Measurements from ENCODE around the gene CSAG3. TPM values are rescaled to one million over a fixed set of nuclear protein-coding genes. Genes with fewer than 3 reads are reported as not detected.
"Not testable (repeated sequence)": the region's sequence is repeated elsewhere in the genome, so short reads cannot be mapped to it uniquely, and the experiment has no call there.

CSAG3 gene
- total and polyA plus RNA-seq, 2 of the 4 experiments (the other 2 are of a cell fraction), result not detected

DNA sequence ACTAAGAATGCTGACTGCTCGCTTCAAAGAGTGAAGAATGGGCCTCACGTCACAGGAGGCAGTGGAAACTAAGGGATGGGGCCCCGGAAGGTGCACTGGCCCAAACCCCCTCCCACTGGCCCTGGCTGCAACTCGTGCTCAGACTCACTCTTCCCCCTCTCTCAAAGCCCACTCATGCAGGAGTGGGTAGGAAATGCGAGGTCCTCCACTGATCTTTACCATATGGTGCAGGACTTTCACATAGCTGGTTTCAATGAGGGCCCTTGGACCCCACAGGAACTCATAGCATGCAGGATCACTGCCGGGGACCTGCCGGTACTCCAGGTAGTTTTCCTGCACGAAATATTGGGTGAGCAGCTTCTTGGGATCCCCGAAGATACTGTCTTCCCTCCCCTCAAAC lies 7.5 kb downstream of the CSAG3 start:
- H3K4me3 ChIP-seq (ENCODE audit: insufficient read depth, low read depth, low read length); H3K9me3 ChIP-seq (ENCODE audit: control insufficient read depth, insufficient read depth, low read length); H3K9me1 ChIP-seq (ENCODE audit: insufficient read depth, low read length); H3K4ac ChIP-seq (ENCODE audit: low read depth, low read length); intact Hi-C loops (cut with micrococcal nuclease); H4K5ac ChIP-seq (ENCODE audit: low read depth, low read length); H3K79me1 ChIP-seq (ENCODE audit: low read depth in 1 of 2, low read length in 2 of 2); in situ Hi-C loops (cut with MboI; ENCODE audit: low sequenced_read_pairs); H2BK120ac ChIP-seq (ENCODE audit: low read depth, low read length); CTCF ChIA-PET; H4K8ac ChIP-seq (ENCODE audit: low read depth in 2 of 2, low read length in 2 of 2); H3K27ac ChIP-seq (ENCODE audit: insufficient read depth, low read length); dilution Hi-C loops (cut with HindIII; ENCODE audit: low sequenced_read_pairs, unreplicated experiment); H3K4me1 ChIP-seq (ENCODE audit: control insufficient read depth, insufficient read depth, low read length); H2AK5ac ChIP-seq (ENCODE audit: low read depth, low read length); BruUV-seq (replicated peaks); H3K56ac ChIP-seq (ENCODE audit: extremely low read depth, insufficient read depth, low read length); H3K36me3 ChIP-seq (ENCODE audit: control insufficient read depth, insufficient read depth, low read length); H3K14ac ChIP-seq (replicated peaks; ENCODE audit: low read depth, low read length); H2AFZ ChIP-seq (replicated peaks; ENCODE audit: low read length, poor library complexity); POLR2A ChIA-PET (ENCODE audit: unreplicated experiment); H2BK15ac ChIP-seq (ENCODE audit: low read depth, low read length); H3K18ac ChIP-seq (ENCODE audit: low read depth, low read length); H2BK20ac ChIP-seq (ENCODE audit: low read depth, low read length); ATAC-seq (ENCODE audit: low read depth); H3K27me3 ChIP-seq (ENCODE audit: control insufficient read depth, insufficient read depth, low read length); H3K9ac ChIP-seq (ENCODE audit: low read depth, low read length); H2AK9ac ChIP-seq (replicated peaks; ENCODE audit: low read depth, low read length, poor library complexity); H4K20me1 ChIP-seq (ENCODE audit: insufficient read depth, low read length); DNase-seq; H3K4me2 ChIP-seq (ENCODE audit: low read depth, low read length); H3K23ac ChIP-seq (ENCODE audit: low read depth, low read length); H4K91ac ChIP-seq (ENCODE audit: insufficient read depth, low read depth, low read length); H2BK5ac ChIP-seq (ENCODE audit: low read depth, low read length, poor library complexity, severe bottlenecking): not testable (repeated sequence)
- 42% methylated on average over 2 of the region's 9 CpGs; no CpG with 5 or more reads in 1 of the 2 experiments for WGBS, 2 experiments (ENCODE audit: extremely low coverage in 2 of 2, insufficient read length in 1 of 2)

DNA sequence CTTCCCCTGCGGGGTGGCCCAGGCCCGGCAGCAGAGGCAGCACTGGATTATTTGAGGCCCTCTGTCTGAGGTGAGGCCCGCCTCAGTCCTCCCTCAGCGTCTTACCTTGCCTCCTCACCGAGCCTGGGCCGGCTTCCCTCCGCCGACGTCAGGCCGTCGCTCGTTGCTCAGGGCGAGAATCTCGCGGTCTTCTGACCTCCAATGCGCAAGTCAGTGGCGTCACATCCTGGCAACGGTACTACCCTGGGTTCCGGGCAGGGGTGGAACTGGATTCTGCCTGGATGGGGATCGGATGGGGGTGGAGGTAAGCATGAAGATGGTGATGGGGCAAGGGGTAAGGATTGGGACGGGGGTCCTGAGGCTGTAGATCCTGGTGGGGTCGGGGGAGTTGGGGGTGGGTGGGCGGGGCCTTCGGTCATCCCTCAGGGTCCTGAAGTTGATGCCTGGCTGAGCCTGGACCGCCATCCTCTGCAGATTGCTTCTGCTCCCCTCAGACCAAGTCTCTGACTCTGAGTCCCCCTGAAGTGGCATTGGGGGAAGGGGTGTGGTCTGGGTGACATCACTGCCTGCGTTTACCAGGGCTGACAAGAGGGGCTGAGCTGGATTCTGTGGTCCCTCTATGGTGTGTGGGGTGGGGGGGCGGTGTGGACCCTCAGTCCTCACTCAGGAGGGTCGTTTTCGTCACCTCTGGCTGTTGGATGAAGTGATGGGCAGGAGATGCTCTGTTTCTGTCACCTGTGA lies 10.7 kb downstream of the CSAG3 start, which contains the start of gene MAGEA6:
Gene MAGEA6 (minus strand): TSS at position 141 of the 741 bp plus-strand sequence. CDS start 2,039 bp downstream, outside the sequence.
- H2BK5ac ChIP-seq (ENCODE audit: low read depth, low read length, poor library complexity, severe bottlenecking); H3K27me3 ChIP-seq (ENCODE audit: control insufficient read depth, insufficient read depth, low read length); H2BK120ac ChIP-seq (ENCODE audit: low read depth, low read length); BruUV-seq (replicated peaks); H3K4me2 ChIP-seq (ENCODE audit: low read depth, low read length); H3K56ac ChIP-seq (ENCODE audit: extremely low read depth, insufficient read depth, low read length); H3K4ac ChIP-seq (ENCODE audit: low read depth, low read length); intact Hi-C loops (cut with micrococcal nuclease); H3K9me1 ChIP-seq (ENCODE audit: insufficient read depth, low read length); CTCF ChIA-PET; H3K18ac ChIP-seq (ENCODE audit: low read depth, low read length); H2AK5ac ChIP-seq (ENCODE audit: low read depth, low read length); H2BK20ac ChIP-seq (ENCODE audit: low read depth, low read length); dilution Hi-C loops (cut with HindIII; ENCODE audit: low sequenced_read_pairs, unreplicated experiment); H3K4me3 ChIP-seq (ENCODE audit: insufficient read depth, low read depth, low read length); DNase-seq; H4K5ac ChIP-seq (ENCODE audit: low read depth, low read length); H2AK9ac ChIP-seq (replicated peaks; ENCODE audit: low read depth, low read length, poor library complexity); H3K36me3 ChIP-seq (ENCODE audit: control insufficient read depth, insufficient read depth, low read length); H3K23ac ChIP-seq (ENCODE audit: low read depth, low read length); H3K79me1 ChIP-seq (ENCODE audit: low read depth in 1 of 2, low read length in 2 of 2); H3K4me1 ChIP-seq (ENCODE audit: control insufficient read depth, insufficient read depth, low read length); H4K20me1 ChIP-seq (ENCODE audit: insufficient read depth, low read length); H4K91ac ChIP-seq (ENCODE audit: insufficient read depth, low read depth, low read length); H3K9ac ChIP-seq (ENCODE audit: low read depth, low read length); H3K14ac ChIP-seq (replicated peaks; ENCODE audit: low read depth, low read length); ATAC-seq (ENCODE audit: low read depth); in situ Hi-C loops (cut with MboI; ENCODE audit: low sequenced_read_pairs); POLR2A ChIA-PET (ENCODE audit: unreplicated experiment); H3K27ac ChIP-seq (ENCODE audit: insufficient read depth, low read length); H2BK15ac ChIP-seq (ENCODE audit: low read depth, low read length); H4K8ac ChIP-seq (ENCODE audit: low read depth in 2 of 2, low read length in 2 of 2); H2AFZ ChIP-seq (replicated peaks; ENCODE audit: low read length, poor library complexity); H3K9me3 ChIP-seq (ENCODE audit: control insufficient read depth, insufficient read depth, low read length): not testable (repeated sequence)
- no CpG with 5 or more reads among the region's 29 CpGs for WGBS, 2 experiments (ENCODE audit: extremely low coverage in 2 of 2, insufficient read length in 1 of 2)

Data from IMR-90 (cell line).